ENCODE measurements around the gene SLC16A10. TPM values are rescaled to one million over a fixed set of nuclear protein-coding genes. Genes with fewer than 3 reads are reported as not detected.

Gene SLC16A10
- total RNA-seq, 1 experiment from 2014 or later: 2.3 TPM

- no peak for DNase-seq (ENCODE audit: extremely low read depth, low read depth)
Measured at GRCh38 chr6:111205502-111205901, 118.2 kb downstream of the SLC16A10 start.

GRCh38 chr6:111207141-111207858 lies 120.0 kb downstream of the SLC16A10 start:
- DNase-seq (ENCODE audit: extremely low read depth, low read depth): no peak

DNA sequence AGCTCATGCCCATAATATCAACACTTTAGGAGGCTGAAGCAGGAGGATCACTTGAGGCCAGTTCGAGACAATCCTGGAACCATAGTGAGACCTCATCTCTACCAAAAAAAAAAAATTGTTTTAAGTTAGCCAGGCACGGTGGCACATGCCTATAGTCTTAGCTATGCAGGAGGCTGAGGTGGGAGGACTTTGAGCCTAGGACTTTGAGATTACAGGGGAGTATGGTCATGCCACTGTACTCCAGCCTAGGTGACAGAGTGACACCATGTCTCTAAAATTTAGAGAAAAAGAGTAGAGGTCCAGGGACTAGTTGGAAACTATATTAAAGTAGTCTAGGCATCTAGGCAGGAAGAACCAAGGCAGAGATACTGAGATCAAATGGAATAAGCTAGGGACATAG lies 121.6 kb downstream of the SLC16A10 start:
- DNase-seq (ENCODE audit: extremely low read depth, low read depth): no peak

- DNase-seq (ENCODE audit: extremely low read depth, low read depth): peak; percentile 49
Measured at GRCh38 chr6:111210194-111210728, 123.0 kb downstream of the SLC16A10 start.

GRCh38 chr6:111211411-111212030 lies 124.2 kb downstream of the SLC16A10 start:
- DNase-seq (ENCODE audit: extremely low read depth, low read depth): no peak

DNA sequence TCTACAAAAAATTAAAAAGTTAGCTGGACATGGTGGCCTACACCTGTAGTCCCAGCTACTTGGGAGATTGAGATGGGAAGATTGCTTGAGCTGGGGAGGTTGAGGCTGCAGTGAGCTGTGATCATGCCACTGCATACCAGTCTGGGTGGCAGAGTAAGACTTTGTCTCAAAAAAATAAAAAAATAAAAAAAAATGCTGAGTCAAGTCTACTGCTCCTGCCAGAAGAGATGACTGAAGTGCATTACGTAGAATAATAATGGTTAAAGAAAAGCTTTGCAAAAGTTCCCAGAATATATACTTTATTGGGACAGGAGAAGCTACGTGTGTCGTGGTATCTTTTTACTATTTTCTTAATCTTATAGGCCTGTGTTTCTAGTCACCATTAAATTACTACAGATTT lies 125.3 kb downstream of the SLC16A10 start:
- DNase-seq (ENCODE audit: extremely low read depth, low read depth): no peak

DNA sequence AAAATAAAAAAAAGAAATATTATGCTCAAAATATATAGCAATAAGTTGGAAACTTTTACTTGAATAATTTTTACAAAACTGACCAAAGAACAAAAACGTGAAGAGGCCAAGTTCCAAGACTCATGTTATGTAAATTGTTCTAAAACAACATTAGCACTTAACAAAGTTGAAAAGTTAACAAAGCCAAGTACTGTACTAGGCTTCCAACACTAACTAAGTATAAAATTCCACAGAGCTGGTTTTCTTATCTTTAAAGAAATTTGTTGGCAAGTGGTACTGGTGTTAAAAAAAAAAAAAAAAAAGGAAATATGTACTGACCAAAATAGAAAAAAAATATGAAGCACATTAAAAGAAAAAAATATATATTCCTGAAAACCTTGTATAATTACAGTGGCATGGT lies 127.8 kb downstream of the SLC16A10 start:
- no peak for DNase-seq (ENCODE audit: extremely low read depth, low read depth)

GRCh38 chr6:111219785-111220184 lies 132.5 kb downstream of the SLC16A10 start:
- DNase-seq (ENCODE audit: extremely low read depth, low read depth): no peak

DNA sequence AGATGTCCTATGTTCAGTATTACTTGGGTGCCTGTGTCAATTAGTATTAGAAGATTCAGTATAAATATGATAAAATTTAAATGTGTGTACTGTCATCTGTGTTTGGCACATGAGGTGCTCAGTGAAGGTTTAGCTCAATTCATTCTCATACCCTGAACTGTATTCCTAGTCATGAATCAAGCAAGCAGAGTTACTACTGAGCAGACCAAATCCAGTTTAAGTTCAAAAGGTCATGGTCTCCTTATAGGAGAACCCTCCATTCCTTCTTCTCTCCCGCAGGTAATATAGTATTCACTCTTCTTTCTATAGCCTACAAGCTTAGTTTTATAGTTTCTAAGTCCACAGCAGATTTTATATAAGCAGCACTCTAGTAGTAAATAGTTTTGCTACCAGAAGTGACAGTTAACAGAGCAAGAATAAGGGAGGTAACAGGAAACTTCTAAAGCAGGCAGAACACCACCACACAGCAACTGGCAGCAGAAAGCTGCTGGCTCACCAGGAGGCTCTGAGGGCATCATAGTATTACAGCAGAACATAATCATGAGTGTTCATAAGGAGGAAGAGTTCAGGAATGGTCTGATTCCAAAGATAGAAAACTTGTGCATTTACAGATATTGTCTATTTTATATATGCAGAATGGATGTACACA lies 133.2 kb downstream of the SLC16A10 start:
- no peak for DNase-seq (ENCODE audit: extremely low read depth, low read depth)

GRCh38 chr6:111221804-111222203 lies 134.5 kb downstream of the SLC16A10 start:
- DNase-seq (ENCODE audit: extremely low read depth, low read depth): no peak

DNA sequence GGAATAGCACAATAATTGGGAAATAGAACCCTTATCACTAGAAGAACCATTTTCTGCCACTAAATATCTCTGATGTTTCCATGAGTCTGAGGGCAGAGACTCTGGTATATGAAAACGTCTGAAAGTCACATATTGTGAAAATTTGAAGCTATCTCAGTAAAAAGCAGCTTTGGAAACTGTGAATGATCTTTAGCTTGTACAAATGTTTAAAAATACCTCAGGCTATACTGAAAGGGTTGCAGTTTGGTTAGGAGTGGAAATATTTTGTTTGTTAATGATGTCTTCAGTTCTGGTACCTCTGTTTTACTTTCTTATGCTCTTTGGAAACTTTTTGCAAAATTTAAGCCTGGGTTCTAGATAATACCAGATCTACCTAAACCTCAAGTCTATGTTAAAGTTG lies 135.0 kb downstream of the SLC16A10 start:
- no peak for DNase-seq (ENCODE audit: extremely low read depth, low read depth)

GRCh38 chr6:111228094-111228493 lies 140.8 kb downstream of the SLC16A10 start:
- no peak for DNase-seq (ENCODE audit: extremely low read depth, low read depth)

DNA sequence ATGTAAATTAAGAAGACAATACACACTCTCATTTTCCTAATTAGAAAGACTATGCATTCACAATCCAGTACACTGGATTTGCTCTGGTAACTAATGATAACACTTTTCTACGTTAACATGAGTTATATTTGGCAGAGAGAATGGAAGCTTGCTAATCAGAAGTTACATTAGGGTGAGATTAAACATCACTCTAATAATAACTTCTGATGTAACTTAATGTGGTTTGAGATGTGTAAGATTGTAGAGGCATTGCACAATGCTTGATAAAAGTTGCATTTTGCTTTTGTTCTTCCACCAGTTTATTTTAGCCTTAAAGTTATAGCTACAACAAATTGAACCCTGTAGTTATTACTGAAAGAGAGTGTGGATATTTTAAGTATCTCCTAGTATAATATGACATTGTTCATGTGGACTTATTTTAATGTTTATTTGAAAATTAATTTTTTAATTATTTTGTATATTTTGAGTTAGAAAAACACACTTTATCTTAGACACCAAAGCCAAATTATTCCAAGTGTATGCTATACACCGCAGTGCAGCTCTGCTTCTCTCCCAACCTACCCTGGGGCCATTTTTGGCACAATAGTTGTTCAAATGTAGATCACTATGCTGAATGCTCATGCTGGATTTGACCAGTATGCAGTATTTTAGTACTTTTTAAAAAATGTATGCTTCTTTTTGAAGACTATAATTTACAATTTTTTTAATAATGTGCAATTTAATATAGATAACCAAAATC lies 143.2 kb downstream of the SLC16A10 start:
- DNase-seq (ENCODE audit: extremely low read depth, low read depth): no peak

DNA sequence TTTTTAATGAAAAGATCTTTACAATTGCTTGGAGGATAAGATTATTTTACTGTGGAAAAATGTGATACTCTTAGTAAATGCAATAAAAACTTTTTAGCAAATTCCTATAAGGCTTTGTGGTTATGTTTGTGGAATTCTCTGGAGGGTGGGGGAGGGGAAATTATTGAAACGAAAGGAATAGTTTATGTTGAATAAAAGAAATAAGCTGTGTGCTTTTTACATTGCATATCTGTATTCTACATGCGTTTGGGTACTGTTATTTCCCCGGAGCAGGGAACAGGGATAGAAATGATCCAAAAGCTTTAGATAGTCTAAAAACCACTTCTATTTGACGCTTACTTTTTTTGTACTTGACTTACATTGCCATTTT lies 143.8 kb downstream of the SLC16A10 start:
- no peak for DNase-seq (ENCODE audit: extremely low read depth, low read depth)

DNA sequence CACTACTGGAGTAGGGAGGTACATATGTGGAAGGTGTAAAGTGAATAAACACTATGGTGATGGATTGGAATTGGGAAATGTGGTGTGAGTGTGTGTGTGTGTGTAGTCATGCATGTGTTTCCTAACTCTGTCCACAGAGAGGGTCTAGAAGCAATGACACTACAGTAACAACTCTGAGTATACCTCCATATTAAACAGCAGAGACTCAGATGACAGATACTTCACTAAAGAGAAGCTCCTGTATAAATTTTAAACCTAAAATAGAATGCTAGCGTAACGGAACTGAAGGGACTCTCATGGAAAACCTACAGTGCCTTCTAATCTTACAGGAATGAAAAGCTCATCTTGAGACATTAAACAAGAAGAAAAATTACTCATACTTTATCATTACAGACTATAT lies 150.5 kb downstream of the SLC16A10 start:
- DNase-seq (ENCODE audit: extremely low read depth, low read depth): no peak

DNA sequence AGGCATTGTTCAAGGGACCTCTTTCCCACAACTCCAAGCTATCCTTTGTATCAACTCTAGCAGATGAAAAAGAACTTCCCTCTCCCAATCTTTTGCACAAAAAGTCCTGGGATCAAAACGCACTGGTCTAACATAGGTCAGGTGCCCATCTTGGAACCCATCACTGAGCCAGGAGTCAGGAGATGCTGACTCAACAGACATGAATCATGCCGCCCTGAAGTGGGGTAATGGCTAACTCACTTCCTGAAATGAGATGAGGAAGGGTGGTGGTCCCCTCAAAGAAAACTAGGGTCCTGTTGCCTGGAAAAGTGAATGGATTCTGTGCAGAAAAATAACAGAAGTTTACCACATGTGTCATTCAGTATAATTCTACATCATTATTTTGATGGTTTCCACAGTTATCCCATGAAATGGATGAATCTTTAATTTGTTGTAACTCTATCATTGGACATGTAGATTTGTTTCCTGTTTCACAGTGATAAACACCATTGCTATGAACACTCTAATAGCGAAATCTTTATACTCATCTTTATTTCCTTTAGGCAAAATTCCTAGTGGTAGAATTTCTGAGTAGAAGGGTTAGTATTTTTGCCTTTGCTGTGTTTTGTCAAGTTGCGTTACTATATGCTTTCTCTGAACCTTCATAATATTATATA lies 151.3 kb downstream of the SLC16A10 start:
- no peak for DNase-seq (ENCODE audit: extremely low read depth, low read depth)

- DNase-seq (ENCODE audit: extremely low read depth, low read depth): no peak
Measured at GRCh38 chr6:111239461-111239860, 152.2 kb downstream of the SLC16A10 start.

GRCh38 chr6:111242452-111242851 lies 155.1 kb downstream of the SLC16A10 start:
- no peak for DNase-seq (ENCODE audit: extremely low read depth, low read depth)

- DNase-seq (ENCODE audit: extremely low read depth, low read depth): no peak
Measured at GRCh38 chr6:111243095-111243494, 155.8 kb downstream of the SLC16A10 start.

- no peak for DNase-seq (ENCODE audit: extremely low read depth, low read depth)
Measured at GRCh38 chr6:111248789-111249188, 161.5 kb downstream of the SLC16A10 start.
